OCI-LY7 (cell line): ENCODE results near the gene MACROH2A2. TPM values are rescaled to one million over a fixed set of nuclear protein-coding genes. Genes with fewer than 3 reads are reported as not detected.

Source experiments
- BruUV-seq: library from RNA; stranded (reverse); fragments of 400-500 nt; replicated peaks from 2 replicates; lab custom pipeline; 2021; lab: Mats Ljungman, UMichigan
- CTCF ChIA-PET: fragments of 300-600 bp; sonication (Branson Sonifier 250); formaldehyde crosslinking; loops from one replicate; lab custom pipeline; 2022; ENCODE audit warnings: antibody characterized with exemption; ENCODE audit not compliant: unreplicated experiment; lab: Charles Lee
- POLR2A ChIA-PET: fragments of 300-600 bp; sonication (Branson Sonifier 250); formaldehyde crosslinking; loops from one replicate; lab custom pipeline; 2022; ENCODE audit warnings: antibody characterized with exemption; lab: Charles Lee
- DNase-seq: peaks from one replicate; pipeline ENCODE4 v3.0.0-alpha.2; 2015; ENCODE audit warnings: low spot score
- H2AFZ ChIP-seq: fragments of 200-600 bp; sonication (generic), shearing (Covaris generic); 2 replicates; pipeline ENCODE4 v1.6.1; 2014; ENCODE audit warnings: mild to moderate bottlenecking, antibody characterized with exemption, low read length, moderate library complexity
- H3K27ac ChIP-seq: fragments of 200-600 bp; sonication (generic); 2 replicates; pipeline ENCODE4 v1.5.1; 2014; ENCODE audit warnings: mixed run types, low read depth, mild to moderate bottlenecking, moderate library complexity, low read length, inconsistent platforms; ENCODE audit not compliant: poor library complexity, severe bottlenecking
- H3K36me3 ChIP-seq: fragments of 200-600 bp; sonication (generic); 2 replicates; pipeline ENCODE4 v1.6.1; 2014; ENCODE audit warnings: mild to moderate bottlenecking, antibody characterized with exemption, low read length, moderate library complexity, mixed read lengths; ENCODE audit not compliant: insufficient read depth
- H3K4me1 ChIP-seq: fragments of 200-600 bp; sonication (generic); 2 replicates; pipeline ENCODE4 v1.5.1; 2014; ENCODE audit warnings: mild to moderate bottlenecking, low read length; ENCODE audit not compliant: insufficient read depth, poor library complexity, severe bottlenecking
- H3K4me2 ChIP-seq: fragments of 200-600 bp; sonication (generic); 2 replicates; pipeline ENCODE4 v1.6.1; 2014; ENCODE audit warnings: mild to moderate bottlenecking, low read length
- H3K4me3 ChIP-seq: fragments of 200-600 bp; sonication (generic); 2 replicates; pipeline ENCODE4 v1.5.1; 2014; ENCODE audit warnings: mild to moderate bottlenecking, low read depth, low read length; ENCODE audit not compliant: poor library complexity, severe bottlenecking
- H3K79me2 ChIP-seq: fragments of 200-600 bp; sonication (generic); 2 replicates; pipeline ENCODE4 v1.6.1; 2016; ENCODE audit warnings: low read depth, mild to moderate bottlenecking, low read length, moderate library complexity, mixed read lengths; ENCODE audit not compliant: insufficient read depth
- H3K9me2 ChIP-seq: fragments of 200-600 bp; sonication (generic); 2 replicates; pipeline ENCODE4 v1.6.1; 2016; ENCODE audit warnings: mild to moderate bottlenecking, low read length, mixed read lengths; ENCODE audit not compliant: insufficient read depth
- H3K9me3 ChIP-seq: fragments of 200-600 bp; sonication (generic); 2 replicates; pipeline ENCODE4 v1.6.1; 2014; ENCODE audit warnings: mild to moderate bottlenecking, mixed run types, low read length, mixed read lengths
- H4K20me1 ChIP-seq: fragments of 200-600 bp; sonication (generic); 2 replicates; pipeline ENCODE4 v1.6.1; 2014; ENCODE audit warnings: mild to moderate bottlenecking, antibody characterized with exemption, low read length, moderate library complexity, mixed read lengths; ENCODE audit not compliant: insufficient read depth
- CTCF ChIP-seq: fragments of 200-600 bp; sonication (generic); conservative IDR thresholded peaks from 2 replicates; pipeline ENCODE4 v1.5.1; 2014; ENCODE audit warnings: mild to moderate bottlenecking, antibody characterized with exemption, low read length, moderate library complexity, mixed read lengths
- EZH2phosphoT487 ChIP-seq: fragments of 200-600 bp; sonication (generic); IDR thresholded peaks from 2 replicates; pipeline ENCODE4 v1.6.1; 2018; ENCODE audit warnings: low read depth, borderline replicate concordance, mild to moderate bottlenecking, mixed run types, antibody characterized with exemption, low read length, moderate library complexity, mixed read lengths
- intact Hi-C: fragments of 100-400 bp; cut with micrococcal nuclease; formaldehyde crosslinking; loops from one replicate; pipeline ENCODE4 v1.10.0; 2022; ENCODE audit not compliant: unreplicated experiment
- total RNA-seq, 2 experiments: library from RNA; depleted of rRNA in 1 of 2; stranded (reverse); fragments of >200 nt in 1 of 2; shearing (Covaris generic) in 1 of 2; gene quantifications; 2 replicates each; pipeline ENCODE4 v1.2.3, GENCODE V29; 2014 to 2022

MACROH2A2 gene
- total RNA-seq, 2 experiments from 2014 or later: not detected

GRCh38 chr10:70101668-70102067 lies 49.0 kb downstream of the MACROH2A2 start:
- POLR2A ChIA-PET: no interaction called here
- no peaks in the 10 kb centered on the region for H3K36me3 ChIP-seq
- no peak for DNase-seq
- H3K9me2 ChIP-seq: no peaks in the 10 kb centered on the region
- intact Hi-C loops: loop anchor here (5.0 kb wide), 1 partner anchor 504 kb away; no protein-coding TSS in a partner anchor
- TF ChIP-seq CTCF: no peak
- no peak for TF ChIP-seq EZH2phosphoT487
- H2AFZ ChIP-seq: no peak overlapping the region
- H3K4me1 ChIP-seq: no peaks in the 10 kb centered on the region
- CTCF ChIA-PET: no interaction called here
- H3K4me3 ChIP-seq: no peak overlapping the region
- H3K27ac ChIP-seq: no peak overlapping the region
- no peaks in the 10 kb centered on the region for H3K9me3 ChIP-seq
- no peaks in the 10 kb centered on the region for H4K20me1 ChIP-seq
- no peaks in the 10 kb centered on the region for H3K79me2 ChIP-seq
- no TSS peak for BruUV-seq
- H3K4me2 ChIP-seq: no peak overlapping the region

DNA sequence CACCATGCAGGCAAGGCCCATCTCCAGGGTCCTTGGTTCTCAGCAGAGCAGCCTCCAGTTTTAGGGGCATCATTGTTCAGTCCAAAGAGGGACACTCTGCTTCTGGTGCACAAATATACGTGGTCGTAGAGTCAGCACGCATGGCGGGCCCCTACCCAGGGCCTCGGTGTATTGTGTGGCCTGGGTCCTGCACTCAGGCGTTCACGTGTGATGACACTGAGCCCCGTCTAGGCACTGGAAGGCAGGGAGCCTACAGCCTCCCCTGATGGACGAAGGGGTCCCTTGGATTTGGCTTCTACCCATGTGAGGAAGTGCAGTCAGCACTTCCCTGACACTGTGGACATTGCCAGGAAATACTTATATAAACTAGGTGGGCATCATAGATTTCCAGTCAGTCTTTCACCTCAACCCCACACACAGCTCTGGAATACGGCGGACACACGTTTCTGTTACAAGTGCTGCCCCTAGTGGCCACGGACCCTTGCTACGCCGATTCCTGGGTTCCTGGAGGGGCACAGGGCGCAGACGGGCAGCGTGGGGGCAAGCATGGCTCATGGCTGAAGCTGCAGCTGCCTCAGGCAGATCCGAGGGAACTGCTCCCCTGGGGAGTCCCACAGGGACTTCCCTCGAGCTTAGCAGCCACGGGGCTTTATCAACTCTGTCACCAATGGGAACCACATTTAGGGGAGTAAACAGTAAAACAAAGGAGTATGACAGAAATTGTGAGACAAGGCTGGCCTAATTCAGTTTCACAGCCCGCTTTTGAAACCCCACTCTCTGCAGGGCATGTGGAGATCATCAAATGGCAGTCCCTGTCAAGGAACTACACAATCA lies 54.5 kb downstream of the MACROH2A2 start:
- Histone ChIP-seq H3K79me2 (no peaks in the 10 kb centered on the region), H3K4me2 (no peak overlapping the region), H3K4me1 (peaks cover 3% of the 10 kb centered on the region), H3K27ac (no peak overlapping the region), H3K4me3 (no peak overlapping the region), H3K36me3 (no peaks in the 10 kb centered on the region), H3K9me2 (no peaks in the 10 kb centered on the region), H2AFZ (no peak overlapping the region), H3K9me3 (no peaks in the 10 kb centered on the region), H4K20me1 (no peaks in the 10 kb centered on the region)
- TF ChIP-seq CTCF: peak; percentile 83
- TF ChIP-seq EZH2phosphoT487: no peak
- BruUV-seq: no TSS peak
- CTCF ChIA-PET: no interaction called here
- intact Hi-C loops: no loop called here
- peak; percentile 54 for DNase-seq
- POLR2A ChIA-PET: interaction anchor here (0.7 kb wide), 1 partner anchor 456 kb away, joined by 4 read pairs; no protein-coding TSS in a partner anchor
